GM19099 (cell line): Measurements from ENCODE around the gene LMX1B.

Source experiments
- POLR2A ChIP-seq: IDR thresholded peaks from 3 replicates; pipeline ENCODE4 v1.6.1; 2011; ENCODE audit warnings: low read depth; ENCODE audit not compliant: insufficient read length; ENCODE audit errors: extremely low read depth

The LMX1B gene

GRCh38 chr9:126705767-126706697 is 92.3 kb downstream of the LMX1B start:
- TF ChIP-seq POLR2A = no peak

- TF ChIP-seq POLR2A = no peak
Observed at GRCh38 chr9:126706698-126707053, 92.9 kb downstream of the LMX1B start.

GRCh38 chr9:126707083-126707482 is 93.4 kb downstream of the LMX1B start:
- no peak for TF ChIP-seq POLR2A

- TF ChIP-seq POLR2A = no peak
Observed at GRCh38 chr9:126708178-126708577, 94.5 kb downstream of the LMX1B start.

GRCh38 chr9:126709241-126709640 is 95.5 kb downstream of the LMX1B start:
- TF ChIP-seq POLR2A = no peak

- no peak for TF ChIP-seq POLR2A
Observed at GRCh38 chr9:126715382-126715781, 101.7 kb downstream of the LMX1B start.

- no peak for TF ChIP-seq POLR2A
Observed at GRCh38 chr9:126719618-126720031, 105.9 kb downstream of the LMX1B start.

- TF ChIP-seq POLR2A = no peak
Observed at GRCh38 chr9:126720036-126720435, 106.3 kb downstream of the LMX1B start.

- no peak for TF ChIP-seq POLR2A
Observed at GRCh38 chr9:126720661-126721563, 107.2 kb downstream of the LMX1B start.

GRCh38 chr9:126721564-126721981 is 107.8 kb downstream of the LMX1B start:
- TF ChIP-seq POLR2A = no peak

GRCh38 chr9:126722252-126722921 is 108.7 kb downstream of the LMX1B start:
- TF ChIP-seq POLR2A = peak; percentile 60

GRCh38 chr9:126722922-126723806 is 109.4 kb downstream of the LMX1B start:
- TF ChIP-seq POLR2A = peak; percentile 59

- TF ChIP-seq POLR2A = no peak
Observed at GRCh38 chr9:126723807-126724172, 110.1 kb downstream of the LMX1B start.

GRCh38 chr9:126724226-126724625 is 110.5 kb downstream of the LMX1B start:
- TF ChIP-seq POLR2A = no peak

- TF ChIP-seq POLR2A = no peak
Observed at GRCh38 chr9:126733005-126733404, 119.3 kb downstream of the LMX1B start.

GRCh38 chr9:126734877-126735276 is 121.1 kb downstream of the LMX1B start:
- no peak for TF ChIP-seq POLR2A
